Measurements from ENCODE around the gene KIFBP. TPM values are rescaled to one million over a fixed set of nuclear protein-coding genes. Genes with fewer than 3 reads are reported as not detected.
A peak's percentile ranks its signal among the peaks of the same experiment; 100 is the strongest.

The KIFBP gene
- total and polyA plus RNA-seq, 2 experiments from 2014 or later, result 33.8 to 40.5 TPM

DNA sequence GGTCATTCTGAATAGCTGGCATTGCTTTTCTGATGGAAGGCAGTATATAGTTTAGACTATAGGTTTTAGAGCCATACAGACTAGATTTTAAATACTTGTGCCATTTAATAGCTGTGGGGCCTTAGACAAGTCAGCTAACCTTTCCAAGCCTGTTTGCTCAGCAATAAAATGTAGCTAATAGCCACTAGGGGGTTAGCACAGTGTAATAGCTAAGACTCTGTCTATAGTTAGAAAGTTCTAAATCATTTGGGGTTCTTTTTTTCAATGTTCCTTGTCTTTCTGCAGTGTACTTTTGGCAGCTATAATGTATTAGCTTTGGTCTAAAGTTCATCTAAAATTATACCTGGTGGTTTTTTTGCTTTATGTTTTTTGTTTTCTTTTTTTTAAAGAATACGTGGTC is 7.5 kb upstream of the KIFBP start:
- 82% methylated on average over 1 of the region's 1 CpG for WGBS (ENCODE audit: low lambda C conversion rate, missing lambda C conversion rate)
- H3K9me2 ChIP-seq (replicated peaks; ENCODE audit: insufficient read depth), result no peaks in the 10 kb centered on the region
- no peaks in the 10 kb centered on the region for H3K36me3 ChIP-seq (replicated peaks; ENCODE audit: insufficient read depth, low read depth)
- no peak overlapping the region for H3K27ac ChIP-seq
- H3K4me3 ChIP-seq, result no peak overlapping the region
- no peaks in the 10 kb centered on the region for H3K79me2 ChIP-seq
- TF ChIP-seq CTCF (IDR thresholded peaks at IDR 0.05; ENCODE audit: poor library complexity) (peak; percentile 27), EZH2phosphoT487 (IDR thresholded peaks at IDR 0.05; ENCODE audit: low read depth, severe bottlenecking, unreplicated experiment) (no peak)
- H3K9me3 ChIP-seq (ENCODE audit: low read depth), result no peaks in the 10 kb centered on the region
- no peaks in the 10 kb centered on the region for H3K4me1 ChIP-seq (ENCODE audit: insufficient read depth)
- no peak overlapping the region for H2AFZ ChIP-seq
- peak; percentile 34 for DNase-seq (ENCODE audit: low spot score)
- H3K27me3 ChIP-seq, result no peaks in the 10 kb centered on the region
- no peak overlapping the region for H3K4me2 ChIP-seq
- H4K20me1 ChIP-seq (ENCODE audit: insufficient read depth, poor library complexity, severe bottlenecking), result no peaks in the 10 kb centered on the region

GRCh38 chr10:68982389-68982788 is 6.2 kb upstream of the KIFBP start:
- H3K36me3 ChIP-seq (replicated peaks; ENCODE audit: insufficient read depth, low read depth), result no peaks in the 10 kb centered on the region
- H2AFZ ChIP-seq, result no peak overlapping the region
- no peaks in the 10 kb centered on the region for H3K27me3 ChIP-seq
- no peaks in the 10 kb centered on the region for H3K4me1 ChIP-seq (ENCODE audit: insufficient read depth)
- no peaks in the 10 kb centered on the region for H3K9me2 ChIP-seq (replicated peaks; ENCODE audit: insufficient read depth)
- no peaks in the 10 kb centered on the region for H4K20me1 ChIP-seq (ENCODE audit: insufficient read depth, poor library complexity, severe bottlenecking)
- WGBS (ENCODE audit: low lambda C conversion rate, missing lambda C conversion rate), result 98% methylated on average over 11 of the region's 11 CpGs
- no peak overlapping the region for H3K4me3 ChIP-seq
- no peak overlapping the region for H3K27ac ChIP-seq
- TF ChIP-seq EZH2 (IDR thresholded peaks at IDR 0.05; ENCODE audit: borderline replicate concordance) (no peak), CTCF (IDR thresholded peaks at IDR 0.05; ENCODE audit: poor library complexity) (no peak), EZH2phosphoT487 (IDR thresholded peaks at IDR 0.05; ENCODE audit: low read depth, severe bottlenecking, unreplicated experiment) (no peak)
- no peaks in the 10 kb centered on the region for H3K79me2 ChIP-seq
- DNase-seq (ENCODE audit: low spot score), result no peak
- no peaks in the 10 kb centered on the region for H3K9me3 ChIP-seq (ENCODE audit: low read depth)
- no peak overlapping the region for H3K4me2 ChIP-seq

GRCh38 chr10:68987611-68988010 is 992 bp upstream of the KIFBP start:
- H3K4me1 ChIP-seq (ENCODE audit: insufficient read depth), result peaks cover 14% of the 10 kb centered on the region
- no peaks in the 10 kb centered on the region for H3K9me3 ChIP-seq (ENCODE audit: low read depth)
- no peaks in the 10 kb centered on the region for H3K36me3 ChIP-seq (replicated peaks; ENCODE audit: insufficient read depth, low read depth)
- no peaks in the 10 kb centered on the region for H3K9me2 ChIP-seq (replicated peaks; ENCODE audit: insufficient read depth)
- peaks cover 35% of the 10 kb centered on the region for H3K79me2 ChIP-seq
- no peak overlapping the region for H3K4me3 ChIP-seq
- no peak overlapping the region for H2AFZ ChIP-seq
- no peaks in the 10 kb centered on the region for H3K27me3 ChIP-seq
- H3K27ac ChIP-seq, result no peak overlapping the region
- DNase-seq (ENCODE audit: low spot score), result no peak
- H4K20me1 ChIP-seq (ENCODE audit: insufficient read depth, poor library complexity, severe bottlenecking), result no peaks in the 10 kb centered on the region
- TF ChIP-seq EZH2phosphoT487 (IDR thresholded peaks at IDR 0.05; ENCODE audit: low read depth, severe bottlenecking, unreplicated experiment), result no peak
- no peak for TF ChIP-seq CTCF (IDR thresholded peaks at IDR 0.05; ENCODE audit: poor library complexity)
- no peak for TF ChIP-seq EZH2 (IDR thresholded peaks at IDR 0.05; ENCODE audit: borderline replicate concordance)
- WGBS (ENCODE audit: low lambda C conversion rate, missing lambda C conversion rate), result 89% methylated on average over 3 of the region's 3 CpGs
- peak overlapping the region; percentile 68 for H3K4me2 ChIP-seq
